GM18511 (cell line): Measurements from ENCODE around the gene EFNA5.

Source experiments
- ATAC-seq: cut with Tn5 transposase; IDR thresholded peaks from one replicate; pipeline ENCODE4 v1.9.1; 2021; ENCODE audit warnings: mild to moderate bottlenecking, moderate library complexity; ENCODE audit not compliant: unreplicated experiment

EFNA5 gene

DNA sequence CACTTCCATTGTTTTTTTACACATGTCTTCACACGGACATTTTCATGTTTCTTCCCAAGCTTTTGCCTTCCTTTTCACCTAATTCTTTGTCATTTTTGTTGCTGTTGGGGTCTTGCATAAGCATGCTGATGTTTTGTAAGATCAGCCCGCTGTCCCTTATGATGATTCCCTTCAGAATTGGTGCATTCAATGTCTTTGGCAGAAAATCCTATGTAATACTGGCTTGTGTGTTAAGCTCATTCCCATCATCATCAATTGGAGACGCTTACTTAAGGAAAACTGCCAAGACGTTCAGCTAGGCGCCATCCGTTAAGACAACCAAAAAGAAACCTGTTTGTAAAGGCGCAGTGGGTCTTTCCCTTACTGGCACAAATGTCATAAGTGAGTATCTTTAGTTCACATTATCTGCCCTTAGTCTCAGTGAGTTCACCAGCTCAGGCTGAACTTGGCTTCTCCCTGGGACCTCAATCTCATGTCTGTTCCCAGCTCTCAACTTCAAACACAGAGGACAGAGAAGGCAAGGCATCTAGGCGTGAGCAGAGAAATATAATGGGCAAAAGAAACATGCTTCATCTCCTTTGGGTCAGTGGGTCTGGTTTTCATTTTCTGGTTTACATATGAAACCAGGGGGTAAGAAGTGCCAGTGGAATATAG is 97.9 kb downstream of the EFNA5 start:
- no peak for ATAC-seq

DNA sequence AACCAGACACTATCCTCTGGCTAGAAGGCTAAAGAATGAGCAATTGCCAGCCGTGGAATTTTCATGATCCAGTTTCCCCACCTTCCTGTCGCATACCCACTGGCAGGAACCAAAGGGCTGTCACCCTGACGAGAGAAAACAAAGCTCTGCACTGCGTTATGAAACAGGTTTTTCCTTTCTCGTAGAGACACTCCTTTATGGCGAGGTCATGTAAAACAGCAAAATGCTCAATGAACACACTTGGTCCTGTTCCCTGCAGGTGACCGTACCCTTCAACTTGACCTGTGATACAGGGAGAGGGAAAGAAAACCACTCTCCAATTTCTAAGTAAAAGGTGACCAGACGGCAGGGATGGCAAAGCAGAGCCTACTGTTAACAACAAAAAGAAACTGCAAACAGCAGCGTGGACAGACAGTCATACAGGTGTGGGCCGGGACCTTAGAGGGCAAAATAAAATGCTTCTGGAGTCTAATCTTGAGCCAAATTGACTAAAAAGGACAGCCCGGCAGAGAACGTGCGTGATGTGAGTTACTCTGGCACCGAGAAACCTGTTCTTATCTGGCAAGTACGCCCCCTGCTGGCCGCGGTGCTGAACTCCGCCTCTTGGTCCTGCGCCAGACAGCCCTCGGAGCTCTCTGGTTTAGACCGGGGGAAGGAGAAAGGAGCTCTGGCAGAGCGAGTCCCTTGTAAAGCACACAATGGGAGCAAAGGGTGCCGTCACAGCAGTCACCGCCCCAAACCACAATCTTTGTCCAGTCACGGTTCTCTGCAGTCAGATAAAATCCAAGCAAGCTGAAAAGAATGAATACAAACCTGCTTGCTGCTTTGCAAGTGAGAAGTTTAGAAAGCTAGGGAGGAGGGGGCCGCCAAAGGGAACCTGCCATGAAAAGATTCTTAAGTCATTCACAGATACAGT is 98.9 kb downstream of the EFNA5 start:
- peak; percentile 61 for ATAC-seq

DNA sequence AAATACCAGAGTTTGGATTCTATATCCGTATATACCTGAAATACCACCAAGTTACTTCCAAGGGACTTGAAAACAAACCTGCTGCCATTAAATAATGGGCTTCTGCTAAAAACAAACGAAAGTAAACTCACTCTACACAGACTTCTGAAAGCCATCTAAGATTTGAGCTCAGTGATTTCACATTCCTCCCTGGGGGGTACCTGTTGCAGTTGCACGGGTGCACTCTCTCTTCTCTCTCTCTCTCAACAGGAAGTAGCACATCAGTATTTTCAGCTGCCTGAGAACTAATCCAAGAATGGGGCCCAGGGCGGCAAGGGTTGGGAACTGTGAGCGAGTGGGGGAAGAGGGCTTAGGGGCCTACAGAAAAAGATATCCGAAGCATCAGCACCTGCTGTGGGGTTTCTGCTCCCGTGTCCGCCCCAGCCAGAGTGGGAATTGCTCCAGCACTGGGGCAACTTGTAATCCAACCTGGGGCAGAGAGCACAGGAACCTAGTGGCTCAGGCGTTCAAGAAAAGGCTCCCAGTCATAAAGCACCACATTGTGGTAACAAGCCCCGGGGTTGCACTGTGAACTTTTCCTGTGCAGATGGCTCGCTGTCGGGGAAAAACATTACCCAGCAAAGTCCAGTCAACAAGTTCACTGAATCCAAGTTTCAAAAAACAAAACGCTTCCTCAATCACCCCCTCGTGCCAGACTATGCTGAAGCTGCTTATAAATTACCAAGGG is 99.8 kb downstream of the EFNA5 start:
- ATAC-seq: peak; percentile 82

DNA sequence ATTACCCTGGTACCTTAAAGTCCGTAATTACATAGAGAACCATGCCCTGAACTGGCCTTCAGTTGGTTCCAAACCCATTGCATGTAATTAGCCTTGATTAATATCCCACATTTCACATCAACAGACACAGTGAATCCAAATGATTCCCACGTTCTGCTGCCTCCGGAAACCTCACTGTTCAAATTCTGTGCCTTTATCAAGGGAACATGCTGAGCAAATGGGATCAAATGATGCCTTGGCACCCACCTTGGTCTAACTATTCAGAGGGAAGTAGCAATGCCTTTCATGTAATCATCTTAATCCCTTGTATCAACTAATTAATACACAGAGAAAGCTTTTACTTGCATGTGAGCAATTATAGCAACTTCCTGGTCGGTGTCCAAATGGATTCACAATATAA is 100.6 kb downstream of the EFNA5 start:
- ATAC-seq: no peak

DNA sequence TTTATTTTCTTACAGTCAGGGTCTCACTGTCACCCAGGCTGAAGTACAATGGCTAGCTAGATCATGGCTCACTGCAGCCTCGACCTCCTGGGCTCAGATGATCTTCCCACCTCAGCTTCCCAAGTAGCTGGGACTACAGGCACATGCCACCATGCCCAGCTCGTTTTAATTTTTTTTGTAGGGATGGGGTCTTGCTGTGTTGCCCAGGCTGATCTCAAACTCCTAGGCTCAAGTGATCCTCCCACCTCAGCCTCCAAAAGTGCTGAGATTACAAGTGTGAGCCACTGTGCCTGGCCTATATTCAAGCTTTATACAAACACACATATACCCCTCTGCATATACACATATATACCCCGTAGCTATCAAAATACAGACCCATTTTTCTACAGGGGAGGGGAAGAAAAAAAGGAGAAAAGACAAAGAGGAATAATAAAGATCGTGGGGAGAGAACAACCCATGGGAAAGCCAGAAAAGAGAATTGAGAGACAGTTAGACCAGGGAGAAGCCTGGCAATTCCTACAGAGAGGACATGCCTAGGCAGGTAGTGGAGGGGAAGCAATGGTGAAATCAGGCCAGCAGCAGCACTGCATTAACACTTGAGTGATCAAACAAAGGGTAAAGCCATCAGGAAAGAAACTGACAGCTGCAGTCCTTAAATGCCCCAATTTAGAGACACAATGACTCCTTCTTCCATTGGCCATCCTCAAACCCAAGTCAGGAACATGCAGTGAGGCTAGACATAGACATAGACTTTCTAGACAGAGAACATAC is 102.7 kb downstream of the EFNA5 start:
- ATAC-seq: no peak

DNA sequence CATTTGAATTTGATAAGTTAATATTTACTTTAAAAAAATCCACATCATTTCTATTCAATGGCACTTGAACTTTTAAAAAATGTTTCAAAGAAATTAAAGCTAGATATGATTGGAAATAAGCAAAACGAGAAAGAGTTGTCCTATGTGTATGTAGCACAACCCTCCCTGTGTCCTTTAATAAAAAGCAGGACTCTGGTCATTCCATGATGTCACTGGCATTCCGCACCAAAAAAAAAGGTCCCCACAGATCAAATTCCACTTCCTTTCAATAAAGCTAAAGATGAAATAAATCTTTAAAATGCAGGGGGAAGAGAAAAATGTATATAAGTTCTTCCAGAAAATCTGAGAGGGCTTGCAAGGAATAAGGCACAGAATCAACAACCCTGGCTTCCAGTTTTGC is 103.8 kb downstream of the EFNA5 start:
- ATAC-seq: no peak

DNA sequence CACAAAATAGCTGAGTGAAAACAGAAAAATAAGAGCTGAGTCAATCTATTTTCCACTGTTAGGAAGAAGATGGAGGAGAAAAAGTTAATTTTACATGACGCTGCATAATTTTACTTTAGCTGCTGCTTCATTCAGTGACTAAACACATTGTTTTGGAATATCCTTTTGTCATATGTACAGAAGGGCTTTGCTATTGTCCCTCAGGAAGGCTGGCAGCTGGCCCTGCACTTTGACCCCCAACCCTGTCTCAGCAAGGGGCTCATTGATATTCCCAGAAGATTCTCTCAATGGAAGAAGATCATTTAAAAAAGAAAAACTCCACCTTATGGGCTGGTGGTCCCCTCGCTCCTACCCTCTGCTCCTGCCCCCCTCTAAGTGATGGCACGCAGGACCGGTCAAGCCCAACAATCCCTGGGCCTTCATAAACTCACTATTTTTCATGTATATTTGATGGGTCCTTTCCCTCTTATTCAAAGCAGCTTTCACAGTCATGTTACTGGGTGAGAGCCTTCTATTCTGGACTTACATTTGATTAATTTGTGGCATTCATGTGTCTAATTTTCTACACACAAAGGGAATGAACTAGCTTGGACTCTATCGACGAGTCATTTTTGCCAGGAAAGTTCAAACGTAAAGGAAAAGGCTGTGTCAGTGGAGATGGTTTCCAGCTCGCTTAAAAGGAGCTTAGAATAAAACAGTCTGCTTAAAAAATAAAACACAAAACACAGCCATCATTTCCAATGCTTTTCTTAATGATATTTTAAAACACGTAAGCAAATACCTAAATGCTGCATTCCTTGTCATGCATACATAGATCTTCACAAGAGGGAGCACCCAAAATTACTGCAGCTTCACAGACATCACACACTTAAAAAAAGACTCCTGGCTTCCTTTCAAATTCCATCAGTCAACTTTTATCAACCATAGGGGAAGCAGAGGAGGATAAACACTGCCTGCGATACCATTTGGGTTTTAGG is 104.7 kb downstream of the EFNA5 start:
- ATAC-seq: no peak

DNA sequence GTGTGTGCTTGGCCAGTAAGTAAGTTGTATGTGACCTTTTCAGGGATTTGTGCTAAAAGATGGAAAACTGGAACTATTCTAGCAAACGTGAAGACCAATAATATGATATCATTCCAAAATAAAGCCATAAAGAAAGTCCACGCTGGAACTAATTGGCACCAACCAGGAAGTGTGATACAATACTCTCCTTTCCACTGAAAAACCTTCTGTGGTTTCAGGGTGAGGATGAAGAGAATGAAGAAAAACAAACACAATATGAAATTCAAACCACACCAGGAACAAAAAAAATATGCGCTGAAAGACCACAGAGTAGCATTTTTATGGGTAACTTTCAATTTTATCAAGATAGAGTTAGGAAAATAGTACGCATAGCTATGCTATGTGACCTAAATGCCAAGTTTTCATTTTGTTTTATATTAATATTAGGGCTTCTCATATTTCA is 105.8 kb downstream of the EFNA5 start:
- ATAC-seq: no peak

DNA sequence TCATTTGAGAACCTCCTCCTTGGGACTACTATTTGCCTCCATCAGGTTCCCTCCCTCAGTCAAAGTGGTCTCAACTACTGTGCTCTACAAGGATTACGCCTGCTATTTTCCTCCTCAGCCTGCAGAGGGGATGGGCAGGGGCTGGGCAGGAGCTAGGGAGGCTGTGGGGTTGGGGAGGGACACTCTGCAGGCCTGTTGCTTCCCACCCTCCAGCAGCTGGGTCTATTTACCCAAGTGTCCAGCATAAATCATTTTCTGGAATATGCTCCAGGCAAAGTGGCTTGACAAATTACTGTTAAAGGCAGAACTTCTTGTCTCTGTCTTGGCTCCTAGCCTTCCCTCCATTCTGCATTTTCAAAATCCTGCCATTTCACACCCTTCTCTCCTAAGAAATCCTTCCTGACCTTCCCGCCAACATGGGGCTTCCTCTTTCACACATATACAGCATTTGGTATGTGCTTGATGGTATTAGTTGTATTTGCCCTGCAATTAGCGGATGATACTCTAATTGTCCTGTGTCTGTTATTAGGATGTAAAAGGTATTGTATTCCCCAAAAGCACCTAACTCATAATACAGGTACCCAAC is 106.7 kb downstream of the EFNA5 start:
- ATAC-seq: no peak

DNA sequence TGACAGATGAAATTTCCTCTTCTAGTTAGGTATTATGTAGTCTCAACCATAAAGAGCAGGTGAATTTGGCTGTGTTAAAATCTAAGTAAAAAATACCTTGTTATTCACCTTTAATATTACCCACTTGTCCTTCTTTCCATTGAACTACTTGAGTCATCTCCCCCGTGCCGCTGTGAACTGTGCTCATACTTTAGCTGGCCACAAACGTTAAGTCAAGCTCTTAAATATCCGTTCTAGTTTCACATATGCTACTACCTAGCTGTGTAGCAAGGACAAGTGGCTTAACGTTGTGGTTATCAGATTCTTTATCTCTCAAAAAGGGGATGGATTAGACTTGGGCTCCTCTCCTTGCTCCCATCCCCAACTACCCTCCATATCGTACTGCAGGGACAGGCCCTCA is 110.4 kb downstream of the EFNA5 start:
- peak; percentile 54 for ATAC-seq

DNA sequence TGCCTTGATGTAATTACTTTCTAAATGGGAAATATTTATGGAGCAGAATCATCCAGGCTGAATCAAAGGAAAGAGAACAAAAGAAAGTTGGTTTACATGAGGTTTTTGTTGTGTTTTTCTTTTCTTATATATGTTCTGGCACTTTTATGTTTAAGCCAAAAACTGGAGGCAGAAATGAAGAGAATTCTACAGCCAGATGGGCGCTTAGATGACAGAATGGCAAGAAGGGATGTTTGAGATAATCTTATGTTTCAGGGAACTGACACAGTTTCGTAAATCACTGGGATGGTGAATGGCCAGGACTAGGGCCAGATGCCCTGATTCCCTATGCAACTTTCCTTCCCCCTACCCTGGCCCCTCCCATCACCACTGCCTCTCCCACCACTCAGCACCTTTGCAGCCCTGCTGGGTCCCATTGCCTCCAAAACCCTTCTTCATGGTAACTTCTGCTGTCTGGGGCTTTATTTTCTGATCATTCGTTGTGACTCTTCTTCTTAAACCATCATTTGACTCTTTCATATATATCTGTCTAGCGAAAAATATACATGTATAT is 111.8 kb downstream of the EFNA5 start:
- no peak for ATAC-seq

DNA sequence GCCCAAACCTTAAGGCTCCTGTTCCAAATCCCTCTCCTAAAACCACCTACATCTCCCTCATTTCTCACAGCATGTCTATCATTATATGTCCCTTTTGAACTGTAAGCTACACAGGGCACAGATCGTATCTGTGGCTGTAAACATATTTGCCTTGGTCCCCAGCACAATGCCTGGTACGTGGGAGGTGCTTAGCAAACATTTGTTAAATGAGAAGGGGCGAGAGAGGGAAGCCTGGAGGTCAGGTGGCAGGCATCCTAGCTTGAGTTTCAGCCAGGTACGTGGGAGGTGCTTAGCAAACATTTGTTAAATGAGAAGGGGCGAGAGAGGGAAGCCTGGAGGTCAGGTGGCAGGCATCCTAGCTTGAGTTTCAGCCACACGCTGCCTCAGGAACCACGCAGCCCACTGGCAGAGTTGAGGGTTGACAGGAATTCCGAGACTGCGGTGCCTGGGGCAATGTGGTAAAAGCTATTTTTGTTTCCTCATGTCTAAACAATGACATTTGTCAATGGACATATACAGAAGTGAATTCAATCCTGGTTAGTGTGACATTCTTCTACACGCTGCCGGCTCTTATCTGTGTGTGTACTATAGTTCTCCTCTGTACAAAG is 113.6 kb downstream of the EFNA5 start:
- ATAC-seq: no peak

DNA sequence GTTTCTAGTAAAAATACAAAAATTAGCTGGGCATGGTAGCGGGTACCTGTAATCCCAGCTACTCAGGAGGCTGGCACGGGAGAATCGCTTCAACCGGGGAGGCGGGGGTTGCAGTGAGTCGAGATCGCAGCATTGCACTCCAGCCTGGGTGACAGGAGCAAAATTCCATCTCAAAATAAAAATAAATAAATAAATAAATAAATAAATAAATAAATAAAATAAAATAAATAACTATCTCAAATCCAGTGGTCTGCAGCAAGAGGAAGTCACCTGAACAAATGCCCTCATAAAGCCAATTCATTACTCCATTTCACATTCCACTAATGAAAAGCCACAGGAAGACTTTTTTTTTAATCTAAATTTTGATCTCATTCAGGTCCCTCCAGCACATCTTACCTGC is 114.2 kb downstream of the EFNA5 start:
- ATAC-seq: no peak

DNA sequence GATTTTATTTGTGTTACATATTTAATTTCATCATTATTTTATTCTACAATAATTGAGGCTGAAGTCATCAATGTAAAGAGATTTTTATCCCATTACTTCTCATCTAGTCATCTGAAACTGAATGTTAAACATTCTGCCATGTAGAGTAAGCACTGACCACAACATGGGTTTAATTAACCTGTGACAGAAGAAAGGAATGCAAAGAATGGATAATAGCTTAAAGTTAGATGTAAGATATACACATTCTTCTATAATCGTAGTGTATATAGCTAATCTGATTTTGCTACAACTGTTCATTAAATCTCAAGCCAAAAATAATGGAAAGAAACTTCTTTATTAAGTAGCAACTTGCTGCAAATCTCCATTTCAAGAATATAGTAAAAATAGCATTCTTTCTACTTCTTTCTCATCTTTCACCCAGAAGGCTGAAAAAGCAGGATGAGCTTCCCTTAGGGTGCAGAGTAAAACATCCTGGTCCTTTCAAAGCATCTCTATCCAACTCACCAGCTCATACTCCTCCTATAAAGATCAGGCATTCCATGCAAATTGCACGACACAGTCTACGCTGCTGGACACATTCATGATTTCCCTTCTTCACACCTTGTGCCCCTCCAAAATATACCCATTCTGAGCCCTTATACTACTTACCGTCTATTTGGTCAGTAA is 115.2 kb downstream of the EFNA5 start:
- ATAC-seq: no peak

DNA sequence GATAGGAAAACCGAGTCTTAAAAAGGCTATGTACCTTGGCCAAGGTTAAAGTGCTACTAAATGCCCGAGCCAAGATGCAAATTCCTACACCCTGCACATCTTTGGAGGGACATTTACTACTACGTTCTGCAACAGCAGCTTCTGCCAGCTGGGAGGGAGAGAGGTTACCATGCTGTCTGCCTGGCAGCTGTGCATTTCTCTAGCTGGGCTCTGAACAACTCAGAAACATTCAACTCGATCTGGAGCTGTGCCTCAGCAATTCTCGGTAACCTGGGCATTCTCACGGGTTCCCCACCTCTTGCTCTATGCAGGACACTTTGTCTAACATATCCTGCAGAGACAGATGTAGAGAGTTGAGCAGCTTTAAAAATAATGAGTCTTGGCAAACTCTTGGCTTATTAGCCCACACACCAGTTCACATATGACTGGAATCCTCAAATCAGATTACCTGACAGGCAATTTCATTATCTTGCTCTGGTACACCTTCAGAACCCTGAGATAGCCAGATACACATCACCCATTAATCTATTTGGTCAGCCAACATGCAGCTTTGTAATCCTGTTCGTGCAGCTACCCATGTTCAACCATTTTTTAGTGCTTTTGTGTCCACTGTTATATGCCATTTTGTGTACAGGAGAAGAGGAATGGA is 115.8 kb downstream of the EFNA5 start:
- ATAC-seq: peak; percentile 37

DNA sequence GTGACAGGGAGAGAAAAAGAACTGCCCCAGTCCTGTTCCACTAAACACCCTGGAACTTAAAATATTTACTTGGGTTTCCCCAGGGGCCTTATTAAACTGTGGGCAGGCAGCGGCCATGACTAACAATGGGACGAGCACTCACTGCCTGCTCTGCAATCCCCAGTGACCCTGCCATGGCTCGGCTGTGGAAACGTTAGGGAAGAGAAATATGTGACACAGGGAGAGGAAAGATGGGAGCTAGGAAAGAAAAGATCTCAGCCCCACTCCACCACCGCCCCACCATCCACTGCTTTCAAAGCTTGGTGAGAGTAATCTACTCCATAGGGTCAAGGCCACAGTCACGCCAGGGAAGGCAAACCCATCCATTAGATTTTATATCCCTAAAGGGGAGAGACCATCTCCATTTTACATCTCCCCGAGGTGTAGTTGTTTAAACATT is 117.6 kb downstream of the EFNA5 start:
- no peak for ATAC-seq

DNA sequence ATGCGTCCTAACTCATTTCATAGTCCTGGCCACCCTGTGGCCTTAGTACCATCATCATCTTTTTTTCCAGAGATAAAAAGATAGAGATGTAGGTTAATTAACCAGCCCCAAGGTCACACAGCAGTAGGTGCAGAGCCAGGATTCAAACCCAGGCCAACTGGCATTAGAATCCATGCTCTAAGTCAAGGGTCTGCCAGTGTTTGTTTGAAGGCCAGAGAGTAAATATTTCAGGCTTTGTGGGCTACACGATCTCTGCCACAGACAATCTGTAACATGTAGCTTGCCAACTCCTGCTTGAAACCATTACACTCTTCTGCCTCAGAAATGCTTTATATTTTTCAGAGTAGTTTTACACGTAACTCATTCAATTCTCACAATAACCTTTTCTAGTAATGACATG is 119.6 kb downstream of the EFNA5 start:
- ATAC-seq: no peak

DNA sequence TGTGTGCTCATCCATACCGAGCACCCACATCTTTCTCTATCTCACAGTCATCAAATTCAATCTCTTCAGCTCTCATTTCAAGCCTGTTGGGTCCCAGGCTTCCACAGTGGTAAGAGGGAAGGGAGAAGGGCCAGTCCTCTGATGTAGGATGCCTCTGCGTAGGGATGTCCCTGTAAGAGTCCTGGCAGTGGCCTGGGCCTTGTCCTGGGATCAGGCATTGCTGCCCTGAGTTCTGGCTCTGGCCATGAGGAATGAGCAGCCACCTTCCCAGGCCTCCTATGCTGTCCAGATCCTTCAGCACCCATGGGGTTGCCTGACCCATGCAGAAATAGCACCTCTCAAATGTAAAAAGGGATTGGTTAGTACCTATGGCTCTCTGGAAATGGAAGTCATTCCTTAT is 121.2 kb downstream of the EFNA5 start:
- ATAC-seq: no peak
